Astrocyte (in vitro differentiated cells and primary cell): ENCODE measurements around the gene DIP2C. TPM values are rescaled to one million over a fixed set of nuclear protein-coding genes. Genes with fewer than 3 reads are reported as not detected.

Experiments
- DNase-seq: peaks from one replicate; pipeline ENCODE4 v3.0.0-alpha.2; 2010; ENCODE audit warnings: low read depth
- FAIRE-seq: peaks from 2 replicates; lab custom pipeline; 2011; peaks lifted over from hg19 to GRCh38; lab: Jason Lieb, UNC
- H2AFZ ChIP-seq: 2 replicates; pipeline ENCODE4 v1.6.0; 2012; ENCODE audit warnings: low read depth, low read length, inconsistent platforms
- H3K27ac ChIP-seq: 2 replicates; pipeline ENCODE4 v1.5.1; 2011; ENCODE audit warnings: low read depth, low read length, inconsistent platforms
- H3K27me3 ChIP-seq: 2 replicates; pipeline ENCODE4 v1.6.0; 2011; ENCODE audit warnings: low read length, inconsistent platforms; ENCODE audit not compliant: insufficient read depth
- H3K36me3 ChIP-seq: 2 replicates; pipeline ENCODE4 v1.5.1; 2011; ENCODE audit warnings: low read length, inconsistent platforms; ENCODE audit not compliant: insufficient read depth
- H3K4me1 ChIP-seq: 2 replicates; pipeline ENCODE4 v1.5.1; 2011; ENCODE audit warnings: low read length, inconsistent platforms; ENCODE audit not compliant: insufficient read depth
- H3K4me2 ChIP-seq: 2 replicates; pipeline ENCODE4 v1.6.0; 2012; ENCODE audit warnings: low read length, inconsistent platforms
- H3K4me3 ChIP-seq: 2 replicates; pipeline ENCODE4 v1.5.1; 2011; ENCODE audit warnings: low read depth, mild to moderate bottlenecking, low read length, inconsistent platforms; ENCODE audit not compliant: insufficient read depth
- H3K79me2 ChIP-seq: 2 replicates; pipeline ENCODE4 v1.6.0; 2012; ENCODE audit warnings: mild to moderate bottlenecking, low read length, inconsistent platforms; ENCODE audit not compliant: insufficient read depth
- H3K9ac ChIP-seq: 2 replicates; pipeline ENCODE4 v1.6.0; 2012; ENCODE audit warnings: mild to moderate bottlenecking, low read length, inconsistent platforms
- H3K9me3 ChIP-seq: 2 replicates; pipeline ENCODE4 v1.5.1; 2012; ENCODE audit warnings: low read depth, mild to moderate bottlenecking, low read length, inconsistent platforms; ENCODE audit not compliant: insufficient read depth
- H4K20me1 ChIP-seq: 2 replicates; pipeline ENCODE4 v1.6.0; 2012; ENCODE audit warnings: low read length, inconsistent platforms; ENCODE audit not compliant: insufficient read depth
- H3K27ac Mint-ChIP-seq: one replicate; pipeline ENCODE4 v1.8.0; 2021; ENCODE audit warnings: mild to moderate bottlenecking, mixed read lengths; ENCODE audit not compliant: unreplicated experiment
- H3K27me3 Mint-ChIP-seq: one replicate; pipeline ENCODE4 v1.8.0; 2021; ENCODE audit warnings: low read depth, mixed read lengths; ENCODE audit not compliant: unreplicated experiment
- H3K36me3 Mint-ChIP-seq: one replicate; pipeline ENCODE4 v1.8.0; 2021; ENCODE audit warnings: low read depth, mixed read lengths; ENCODE audit not compliant: unreplicated experiment
- H3K4me1 Mint-ChIP-seq: one replicate; pipeline ENCODE4 v1.8.0; 2021; ENCODE audit warnings: low read depth, mixed read lengths; ENCODE audit not compliant: unreplicated experiment
- H3K4me3 Mint-ChIP-seq: one replicate; pipeline ENCODE4 v1.8.0; 2021; ENCODE audit warnings: mild to moderate bottlenecking, moderate library complexity, mixed read lengths; ENCODE audit not compliant: unreplicated experiment
- H3K9me3 Mint-ChIP-seq: one replicate; pipeline ENCODE4 v1.8.0; 2021; ENCODE audit warnings: mild to moderate bottlenecking, mixed read lengths; ENCODE audit not compliant: unreplicated experiment
- EZH2 ChIP-seq: IDR thresholded peaks from 2 replicates; pipeline ENCODE4 v1.6.1; 2012; ENCODE audit warnings: mild to moderate bottlenecking, low read length, inconsistent platforms; ENCODE audit not compliant: insufficient read depth
- total RNA-seq: library from RNA; stranded (reverse); gene quantifications from 2 replicates; pipeline ENCODE4 v1.2.1, GENCODE V29; 2021
- TF ChIP-seq, protein P1 (sequence below): IDR thresholded peaks from 2 replicates; pipeline ENCODE4 v1.5.1; 2011; ENCODE audit warnings: low read depth, mild to moderate bottlenecking, inconsistent platforms, low read length, moderate library complexity; ENCODE audit not compliant: insufficient read depth

DIP2C gene
- total RNA-seq, 1 donor from 2014 or later, result 27.3 TPM

DNA sequence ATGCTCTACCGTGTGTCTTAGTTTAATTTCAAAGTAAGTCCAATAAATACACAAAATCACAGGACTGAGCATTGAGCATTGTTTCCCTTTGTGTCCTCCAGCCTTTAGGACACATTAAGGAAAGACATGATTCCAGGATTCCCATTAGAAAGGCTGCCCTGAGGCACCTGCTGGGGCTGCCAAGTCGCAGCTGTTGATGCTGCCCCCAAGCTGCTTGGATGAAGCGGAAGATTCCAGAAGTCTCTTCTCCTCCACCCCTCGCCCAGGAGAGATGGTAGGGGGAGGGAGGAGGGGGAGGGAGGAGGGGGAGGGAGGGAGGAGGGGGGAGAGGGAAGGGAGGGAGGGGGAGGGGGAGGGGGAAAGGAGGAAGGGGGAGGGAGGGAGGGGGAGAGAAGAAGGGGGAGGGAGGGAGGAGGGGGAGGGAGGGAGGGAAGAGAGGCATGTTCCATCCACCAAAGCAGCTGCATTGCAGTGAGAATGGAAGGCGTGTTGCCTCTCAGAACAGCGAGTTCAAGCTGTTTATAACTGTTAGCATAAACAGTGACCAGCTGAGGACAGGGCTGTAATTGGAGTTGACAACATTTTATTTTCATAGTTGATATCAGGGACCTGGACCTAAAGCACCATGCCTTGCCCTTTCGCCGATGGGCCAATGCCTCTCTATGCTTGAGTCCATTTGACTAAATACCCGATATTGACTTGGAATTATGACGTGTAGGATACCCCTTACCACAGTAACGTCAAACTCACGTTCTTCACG is 67.3 kb downstream of the DIP2C start:
- no peaks in the 10 kb centered on the region for H3K9me3 ChIP-seq
- no peak overlapping the region for H3K27ac ChIP-seq
- peaks cover 25% of the 10 kb centered on the region for H3K4me1 ChIP-seq
- H3K4me3 Mint-ChIP-seq, result no peak overlapping the region
- no peak overlapping the region for H3K9ac ChIP-seq
- DNase-seq, result no peak
- H3K4me2 ChIP-seq, result no peak overlapping the region
- H3K4me1 Mint-ChIP-seq, result peaks cover 55% of the 10 kb centered on the region
- H3K4me3 ChIP-seq, result no peak overlapping the region
- H3K36me3 ChIP-seq, result no peaks in the 10 kb centered on the region
- no peak for FAIRE-seq
- no peaks in the 10 kb centered on the region for H3K27me3 ChIP-seq
- H3K79me2 ChIP-seq, result peaks cover 91% of the 10 kb centered on the region
- no peaks in the 10 kb centered on the region for H3K27me3 Mint-ChIP-seq
- H3K27ac Mint-ChIP-seq, result no peak overlapping the region
- no peak overlapping the region for H2AFZ ChIP-seq
- H4K20me1 ChIP-seq, result peaks cover 74% of the 10 kb centered on the region
- TF ChIP-seq EZH2, result no peak
- TF ChIP-seq, protein P1, sequence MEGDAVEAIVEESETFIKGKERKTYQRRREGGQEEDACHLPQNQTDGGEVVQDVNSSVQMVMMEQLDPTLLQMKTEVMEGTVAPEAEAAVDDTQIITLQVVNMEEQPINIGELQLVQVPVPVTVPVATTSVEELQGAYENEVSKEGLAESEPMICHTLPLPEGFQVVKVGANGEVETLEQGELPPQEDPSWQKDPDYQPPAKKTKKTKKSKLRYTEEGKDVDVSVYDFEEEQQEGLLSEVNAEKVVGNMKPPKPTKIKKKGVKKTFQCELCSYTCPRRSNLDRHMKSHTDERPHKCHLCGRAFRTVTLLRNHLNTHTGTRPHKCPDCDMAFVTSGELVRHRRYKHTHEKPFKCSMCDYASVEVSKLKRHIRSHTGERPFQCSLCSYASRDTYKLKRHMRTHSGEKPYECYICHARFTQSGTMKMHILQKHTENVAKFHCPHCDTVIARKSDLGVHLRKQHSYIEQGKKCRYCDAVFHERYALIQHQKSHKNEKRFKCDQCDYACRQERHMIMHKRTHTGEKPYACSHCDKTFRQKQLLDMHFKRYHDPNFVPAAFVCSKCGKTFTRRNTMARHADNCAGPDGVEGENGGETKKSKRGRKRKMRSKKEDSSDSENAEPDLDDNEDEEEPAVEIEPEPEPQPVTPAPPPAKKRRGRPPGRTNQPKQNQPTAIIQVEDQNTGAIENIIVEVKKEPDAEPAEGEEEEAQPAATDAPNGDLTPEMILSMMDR, result no peak
- H3K36me3 Mint-ChIP-seq, result peaks cover 11% of the 10 kb centered on the region
- H3K9me3 Mint-ChIP-seq, result peaks cover under 1% of the 10 kb centered on the region

DNA sequence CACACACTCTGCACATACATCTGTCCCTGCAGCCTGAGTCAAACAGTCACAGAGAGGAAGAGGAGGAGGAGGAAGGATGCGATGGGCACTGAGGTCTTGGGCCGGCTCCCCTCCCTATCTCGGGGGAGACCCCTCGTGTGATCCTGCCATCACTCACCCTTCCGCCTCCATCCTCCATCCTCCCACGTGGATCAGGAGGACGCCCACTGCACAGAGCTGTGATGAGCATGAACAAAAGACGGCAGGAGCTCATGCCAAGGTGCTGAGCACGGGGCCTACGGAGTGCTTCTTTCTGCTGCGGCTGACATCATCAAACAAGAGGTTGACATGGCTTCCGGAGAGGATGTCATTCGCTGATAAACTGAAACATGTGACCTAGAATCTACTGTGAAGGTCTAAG is 68.0 kb downstream of the DIP2C start:
- peaks cover 91% of the 10 kb centered on the region for H3K79me2 ChIP-seq
- H4K20me1 ChIP-seq, result peaks cover 79% of the 10 kb centered on the region
- Mint-ChIP-seq H3K4me1 (peaks cover 56% of the 10 kb centered on the region), H3K27ac (no peak overlapping the region), H3K27me3 (no peaks in the 10 kb centered on the region), H3K36me3 (peaks cover 11% of the 10 kb centered on the region), H3K4me3 (no peak overlapping the region), H3K9me3 (peaks cover 2% of the 10 kb centered on the region)
- H3K4me3 ChIP-seq, result no peak overlapping the region
- H3K27ac ChIP-seq, result no peak overlapping the region
- no peak overlapping the region for H2AFZ ChIP-seq
- no peaks in the 10 kb centered on the region for H3K36me3 ChIP-seq
- H3K27me3 ChIP-seq, result no peaks in the 10 kb centered on the region
- no peak overlapping the region for H3K4me2 ChIP-seq
- H3K9me3 ChIP-seq, result no peaks in the 10 kb centered on the region
- no peak for FAIRE-seq
- peaks cover 29% of the 10 kb centered on the region for H3K4me1 ChIP-seq
- DNase-seq, result no peak
- no peak overlapping the region for H3K9ac ChIP-seq
- TF ChIP-seq, protein P1, result no peak
- no peak for TF ChIP-seq EZH2

DNA sequence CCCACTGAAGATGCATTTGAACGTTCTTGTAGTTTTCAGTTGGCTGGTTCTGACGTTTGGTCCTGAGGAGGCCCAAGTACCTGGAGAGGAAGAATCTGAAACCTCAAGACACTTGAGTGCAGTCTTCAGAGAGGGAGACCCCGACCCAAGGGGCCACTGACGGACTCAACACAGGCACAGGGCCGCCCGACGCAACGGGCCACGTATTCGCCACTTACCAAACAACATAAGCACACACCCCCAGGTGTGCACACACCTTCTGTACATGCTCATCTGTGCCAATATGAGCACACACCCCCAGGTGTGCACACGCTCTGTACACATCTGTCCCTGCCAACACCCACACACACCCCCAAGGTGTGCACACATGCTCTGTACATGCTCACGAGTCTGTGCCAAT is 68.5 kb downstream of the DIP2C start:
- TF ChIP-seq, protein P1, result no peak
- TF ChIP-seq EZH2, result no peak
- no peaks in the 10 kb centered on the region for H3K27me3 Mint-ChIP-seq
- H3K36me3 Mint-ChIP-seq, result peaks cover 11% of the 10 kb centered on the region
- no peak overlapping the region for H3K9ac ChIP-seq
- H3K4me2 ChIP-seq, result no peak overlapping the region
- DNase-seq (no peak), FAIRE-seq (no peak)
- peaks cover 82% of the 10 kb centered on the region for H4K20me1 ChIP-seq
- H3K27ac Mint-ChIP-seq, result no peak overlapping the region
- no peak overlapping the region for H3K4me3 ChIP-seq
- no peak overlapping the region for H2AFZ ChIP-seq
- H3K36me3 ChIP-seq, result no peaks in the 10 kb centered on the region
- peaks cover 32% of the 10 kb centered on the region for H3K4me1 ChIP-seq
- H3K27ac ChIP-seq, result no peak overlapping the region
- H3K4me3 Mint-ChIP-seq, result no peak overlapping the region
- H3K4me1 Mint-ChIP-seq, result peaks cover 56% of the 10 kb centered on the region
- H3K9me3 ChIP-seq, result no peaks in the 10 kb centered on the region
- H3K79me2 ChIP-seq, result peaks cover 91% of the 10 kb centered on the region
- no peaks in the 10 kb centered on the region for H3K27me3 ChIP-seq
- H3K9me3 Mint-ChIP-seq, result peaks cover 2% of the 10 kb centered on the region
